Mesothelial cell of epicardium (in vitro differentiated cells): ENCODE results near the gene CBFA2T2. TPM values are rescaled to one million over a fixed set of nuclear protein-coding genes. Genes with fewer than 3 reads are reported as not detected.
A peak's percentile ranks its signal among the peaks of the same experiment; 100 is the strongest.

ENCODE experiments used
- DNase-seq, 2 experiments: peaks; one replicate each; pipeline ENCODE4 v3.0.0; 2021; ENCODE audit warnings: low spot score in 2 of 2; ENCODE audit not compliant: unreplicated experiment in 2 of 2
- H3K27ac Mint-ChIP-seq: 2 replicates; pipeline ENCODE4 v1.8.0; 2021; ENCODE audit warnings: mixed read lengths
- H3K27me3 Mint-ChIP-seq: 2 replicates; pipeline ENCODE4 v1.8.0; 2021; ENCODE audit warnings: low read depth, mixed read lengths
- H3K36me3 Mint-ChIP-seq: 2 replicates; pipeline ENCODE4 v1.8.0; 2021; ENCODE audit warnings: mixed read lengths
- H3K4me1 Mint-ChIP-seq: 2 replicates; pipeline ENCODE4 v1.8.0; 2021; ENCODE audit warnings: mixed read lengths
- H3K4me3 Mint-ChIP-seq: 2 replicates; pipeline ENCODE4 v1.8.0; 2021; ENCODE audit warnings: mild to moderate bottlenecking, moderate library complexity, mixed read lengths
- H3K9me3 Mint-ChIP-seq: 2 replicates; pipeline ENCODE4 v1.8.0; 2021; ENCODE audit warnings: mixed read lengths
- total RNA-seq: library from RNA; stranded (reverse); gene quantifications from 3 replicates; pipeline ENCODE4 v1.2.1, GENCODE V29; 2021
- TF ChIP-seq, protein P1 (sequence below): fragments of 200-600 bp; sonication (generic); IDR thresholded peaks from one replicate; pipeline ENCODE4 v1.5.0; 2021; ENCODE audit warnings: antibody characterized with exemption; ENCODE audit not compliant: unreplicated experiment

The CBFA2T2 gene
- total RNA-seq, 1 donor from 2014 or later, result 47.2 TPM

GRCh38 chr20:33537608-33538007, 47.7 kb downstream of the CBFA2T2 start:
- no peak for DNase-seq
- peak overlapping the region; percentile 57 for H3K27ac Mint-ChIP-seq
- H3K36me3 Mint-ChIP-seq, result peaks cover 11% of the 10 kb centered on the region
- H3K4me1 Mint-ChIP-seq, result peaks cover 23% of the 10 kb centered on the region
- TF ChIP-seq, protein P1, sequence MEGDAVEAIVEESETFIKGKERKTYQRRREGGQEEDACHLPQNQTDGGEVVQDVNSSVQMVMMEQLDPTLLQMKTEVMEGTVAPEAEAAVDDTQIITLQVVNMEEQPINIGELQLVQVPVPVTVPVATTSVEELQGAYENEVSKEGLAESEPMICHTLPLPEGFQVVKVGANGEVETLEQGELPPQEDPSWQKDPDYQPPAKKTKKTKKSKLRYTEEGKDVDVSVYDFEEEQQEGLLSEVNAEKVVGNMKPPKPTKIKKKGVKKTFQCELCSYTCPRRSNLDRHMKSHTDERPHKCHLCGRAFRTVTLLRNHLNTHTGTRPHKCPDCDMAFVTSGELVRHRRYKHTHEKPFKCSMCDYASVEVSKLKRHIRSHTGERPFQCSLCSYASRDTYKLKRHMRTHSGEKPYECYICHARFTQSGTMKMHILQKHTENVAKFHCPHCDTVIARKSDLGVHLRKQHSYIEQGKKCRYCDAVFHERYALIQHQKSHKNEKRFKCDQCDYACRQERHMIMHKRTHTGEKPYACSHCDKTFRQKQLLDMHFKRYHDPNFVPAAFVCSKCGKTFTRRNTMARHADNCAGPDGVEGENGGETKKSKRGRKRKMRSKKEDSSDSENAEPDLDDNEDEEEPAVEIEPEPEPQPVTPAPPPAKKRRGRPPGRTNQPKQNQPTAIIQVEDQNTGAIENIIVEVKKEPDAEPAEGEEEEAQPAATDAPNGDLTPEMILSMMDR, result no peak
- no peaks in the 10 kb centered on the region for H3K27me3 Mint-ChIP-seq
- peaks cover 8% of the 10 kb centered on the region for H3K9me3 Mint-ChIP-seq
- no peak overlapping the region for H3K4me3 Mint-ChIP-seq

- Mint-ChIP-seq H3K36me3 (peaks cover 11% of the 10 kb centered on the region), H3K4me3 (no peak overlapping the region), H3K4me1 (peaks cover 19% of the 10 kb centered on the region), H3K27me3 (no peaks in the 10 kb centered on the region), H3K27ac (peak overlapping the region; percentile 54), H3K9me3 (peaks cover 8% of the 10 kb centered on the region)
- DNase-seq, result no peak
- TF ChIP-seq, protein P1, result no peak
Measured at GRCh38 chr20:33539129-33539528, 49.2 kb downstream of the CBFA2T2 start.

DNA sequence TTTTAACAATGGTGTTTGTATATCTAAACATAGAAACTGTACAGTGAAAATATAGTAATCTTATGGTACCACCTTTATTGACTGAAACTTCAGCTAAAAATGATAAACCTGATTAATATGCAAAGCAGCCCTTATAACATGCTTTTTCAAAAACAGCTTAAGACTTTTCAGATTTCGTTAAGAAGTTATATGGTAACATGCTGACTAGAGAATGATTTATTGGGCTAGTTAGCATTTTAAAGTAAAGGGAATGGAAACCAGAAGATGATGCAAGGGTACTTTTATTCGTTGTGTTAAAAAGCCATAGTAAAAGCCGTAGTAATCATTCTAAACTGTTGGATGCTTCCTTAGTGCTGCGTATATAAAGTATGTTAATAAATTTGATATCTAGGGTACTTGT, 50.5 kb downstream of the CBFA2T2 start:
- H3K9me3 Mint-ChIP-seq, result peaks cover 8% of the 10 kb centered on the region
- H3K36me3 Mint-ChIP-seq, result peaks cover 11% of the 10 kb centered on the region
- H3K27me3 Mint-ChIP-seq, result no peaks in the 10 kb centered on the region
- peaks cover 22% of the 10 kb centered on the region for H3K4me1 Mint-ChIP-seq
- no peak overlapping the region for H3K4me3 Mint-ChIP-seq
- TF ChIP-seq, protein P1, result no peak
- no peak for DNase-seq
- no peak overlapping the region for H3K27ac Mint-ChIP-seq

DNA sequence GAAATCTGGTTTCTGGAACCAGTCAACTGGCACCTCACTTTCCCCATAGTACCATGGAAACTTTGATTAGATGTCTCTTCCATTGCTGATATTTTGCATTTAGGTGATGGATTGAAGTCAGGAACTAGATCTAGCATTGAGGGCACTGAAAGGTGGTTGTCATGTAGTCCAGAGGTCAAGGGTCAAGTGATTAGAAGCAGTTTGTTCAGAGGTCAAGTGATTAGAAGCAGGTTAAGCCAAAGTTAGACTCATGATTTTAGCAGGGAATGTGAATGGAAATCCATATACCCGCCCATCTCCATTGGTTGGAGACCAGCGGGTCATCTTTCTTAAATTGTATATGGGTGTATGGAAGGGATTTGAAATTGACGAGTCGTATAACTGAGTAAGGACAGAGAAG, 51.2 kb downstream of the CBFA2T2 start:
- peaks cover 8% of the 10 kb centered on the region for H3K9me3 Mint-ChIP-seq
- no peak overlapping the region for H3K4me3 Mint-ChIP-seq
- TF ChIP-seq, protein P1, result no peak
- H3K27me3 Mint-ChIP-seq, result no peaks in the 10 kb centered on the region
- DNase-seq, result no peak
- peaks cover 22% of the 10 kb centered on the region for H3K4me1 Mint-ChIP-seq
- H3K36me3 Mint-ChIP-seq, result peaks cover 11% of the 10 kb centered on the region
- no peak overlapping the region for H3K27ac Mint-ChIP-seq

GRCh38 chr20:33541797-33542196, 51.9 kb downstream of the CBFA2T2 start:
- Mint-ChIP-seq H3K27me3 (no peaks in the 10 kb centered on the region), H3K27ac (no peak overlapping the region), H3K4me1 (peaks cover 22% of the 10 kb centered on the region), H3K9me3 (peaks cover 8% of the 10 kb centered on the region), H3K36me3 (peaks cover 11% of the 10 kb centered on the region), H3K4me3 (no peak overlapping the region)
- no peak for DNase-seq
- TF ChIP-seq, protein P1, result no peak

GRCh38 chr20:33545763-33546162, 55.9 kb downstream of the CBFA2T2 start:
- H3K27ac Mint-ChIP-seq, result peak overlapping the region; percentile 27
- no peak for DNase-seq
- peaks cover 4% of the 10 kb centered on the region for H3K36me3 Mint-ChIP-seq
- peaks cover 11% of the 10 kb centered on the region for H3K4me1 Mint-ChIP-seq
- no peak overlapping the region for H3K4me3 Mint-ChIP-seq
- H3K27me3 Mint-ChIP-seq, result no peaks in the 10 kb centered on the region
- H3K9me3 Mint-ChIP-seq, result no peaks in the 10 kb centered on the region
- TF ChIP-seq, protein P1, result no peak
